NCI-H146 (cell line): ENCODE results near the gene ZDHHC14.
A peak's percentile ranks its signal among the peaks of the same experiment; 100 is the strongest.
"Not testable (repeated sequence)": the region's sequence is repeated elsewhere in the genome, so short reads cannot be mapped to it uniquely, and the experiment has no call there.

Experiments used
- DNase-seq: peaks from one replicate; lab custom pipeline; 2025; lab: John Stamatoyannopoulos, UW

The ZDHHC14 gene

DNA sequence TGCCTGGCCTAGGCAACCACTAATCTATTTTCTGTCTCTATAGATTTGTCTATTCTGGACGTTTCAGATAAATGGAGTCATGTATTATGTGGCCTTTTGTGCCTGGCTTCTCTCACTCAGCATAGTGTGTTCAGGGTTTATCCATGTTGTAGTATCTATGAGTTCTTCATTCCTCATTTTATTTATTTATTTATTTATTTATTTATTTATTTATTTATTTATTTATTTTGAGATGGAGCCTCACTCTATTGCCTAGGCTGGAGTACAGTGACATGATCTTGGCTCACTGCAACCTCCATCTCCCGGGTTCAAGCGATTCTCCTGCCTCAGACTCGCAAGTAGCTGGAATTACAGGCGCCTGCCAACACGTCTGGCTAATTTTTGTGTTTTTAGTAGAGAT, 86.3 kb downstream of the ZDHHC14 start:
- DNase-seq, result not testable (repeated sequence)

DNA sequence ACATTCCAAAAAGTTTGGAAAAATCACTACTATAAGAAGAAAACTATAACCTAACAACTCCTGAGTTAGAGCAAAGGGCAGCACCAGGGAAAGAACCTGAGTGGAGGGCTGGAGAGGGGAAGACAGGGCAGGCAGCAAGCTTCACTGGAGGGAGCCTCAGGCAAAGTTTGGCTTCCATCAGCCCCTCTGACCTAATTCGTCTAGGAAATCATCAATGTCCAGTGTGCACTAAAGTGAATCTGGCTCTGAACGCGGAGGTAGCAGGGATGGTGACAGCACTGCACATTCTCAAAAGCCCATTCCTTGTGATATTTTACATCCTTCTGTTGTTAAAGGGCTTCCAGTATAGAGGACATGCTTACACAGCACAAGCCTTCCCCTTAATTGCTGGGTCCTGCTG, 87.1 kb downstream of the ZDHHC14 start:
- no peak for DNase-seq

DNA sequence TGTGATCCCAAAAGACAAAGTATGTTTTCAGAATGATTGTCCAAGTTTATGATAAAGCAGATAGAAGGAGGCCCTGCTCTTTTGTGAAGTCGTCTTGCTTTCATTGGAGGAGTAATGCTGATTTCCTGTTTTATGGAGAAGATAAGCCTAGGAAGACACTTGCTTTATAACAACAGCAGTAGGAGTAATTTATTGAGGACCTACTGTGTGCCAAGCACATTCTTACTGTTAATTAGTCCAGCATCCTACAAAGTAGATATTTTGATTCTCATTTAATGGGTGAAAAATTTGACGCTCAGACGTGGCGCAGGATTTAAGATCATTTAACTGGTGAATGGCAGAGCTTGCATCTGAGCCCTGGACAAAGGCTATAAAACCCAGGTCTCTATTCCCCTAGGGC, 87.6 kb downstream of the ZDHHC14 start:
- DNase-seq, result no peak

DNA sequence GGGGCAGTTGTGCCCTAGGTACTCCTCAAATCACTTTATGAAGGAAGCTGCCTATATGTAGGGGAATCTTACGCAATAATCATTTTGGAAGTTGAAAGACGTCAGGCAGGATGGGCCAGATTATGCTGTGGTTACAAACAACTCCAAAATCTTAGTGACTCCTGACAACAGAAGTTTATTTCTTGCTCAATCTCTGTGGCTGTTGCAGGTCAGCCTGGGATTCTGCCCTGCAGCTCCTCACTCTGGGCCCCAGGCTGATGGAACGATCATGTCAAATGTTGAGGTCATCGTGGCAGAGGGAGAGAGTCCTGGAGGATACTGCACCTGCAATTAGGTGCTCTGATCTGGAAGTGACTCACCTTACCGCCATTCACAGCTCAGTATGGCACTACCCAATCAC, 88.4 kb downstream of the ZDHHC14 start:
- no peak for DNase-seq

DNA sequence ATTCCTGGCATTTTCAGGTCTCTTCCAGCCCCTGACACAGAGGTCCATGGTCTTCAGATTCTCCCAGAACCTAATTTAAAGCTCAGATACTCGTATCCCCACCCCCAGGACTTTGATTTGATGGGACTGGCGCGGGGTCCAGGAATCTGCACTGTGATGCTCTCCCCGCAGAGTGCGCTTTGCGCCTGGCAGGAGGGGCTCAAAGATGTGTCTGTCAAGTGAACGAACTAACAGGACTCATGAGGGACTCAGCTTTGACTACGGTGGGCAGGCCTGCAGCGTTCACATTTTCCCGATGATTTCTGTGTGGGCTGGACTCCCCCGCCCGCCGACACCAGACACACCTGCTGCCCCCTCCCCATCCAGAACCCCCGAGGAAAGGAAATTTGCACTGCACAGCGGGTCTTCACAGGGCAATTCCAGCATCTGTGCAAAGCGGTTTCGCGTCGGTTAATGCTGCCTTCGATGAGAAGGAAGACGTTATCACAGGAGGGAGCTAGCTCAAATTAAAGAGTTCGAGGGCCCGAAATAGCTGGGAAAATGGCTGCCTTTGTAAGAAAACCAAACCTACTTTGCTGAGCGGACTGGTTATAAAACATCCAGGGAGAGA, 90.2 kb downstream of the ZDHHC14 start:
- DNase-seq, result peak; percentile 29

DNA sequence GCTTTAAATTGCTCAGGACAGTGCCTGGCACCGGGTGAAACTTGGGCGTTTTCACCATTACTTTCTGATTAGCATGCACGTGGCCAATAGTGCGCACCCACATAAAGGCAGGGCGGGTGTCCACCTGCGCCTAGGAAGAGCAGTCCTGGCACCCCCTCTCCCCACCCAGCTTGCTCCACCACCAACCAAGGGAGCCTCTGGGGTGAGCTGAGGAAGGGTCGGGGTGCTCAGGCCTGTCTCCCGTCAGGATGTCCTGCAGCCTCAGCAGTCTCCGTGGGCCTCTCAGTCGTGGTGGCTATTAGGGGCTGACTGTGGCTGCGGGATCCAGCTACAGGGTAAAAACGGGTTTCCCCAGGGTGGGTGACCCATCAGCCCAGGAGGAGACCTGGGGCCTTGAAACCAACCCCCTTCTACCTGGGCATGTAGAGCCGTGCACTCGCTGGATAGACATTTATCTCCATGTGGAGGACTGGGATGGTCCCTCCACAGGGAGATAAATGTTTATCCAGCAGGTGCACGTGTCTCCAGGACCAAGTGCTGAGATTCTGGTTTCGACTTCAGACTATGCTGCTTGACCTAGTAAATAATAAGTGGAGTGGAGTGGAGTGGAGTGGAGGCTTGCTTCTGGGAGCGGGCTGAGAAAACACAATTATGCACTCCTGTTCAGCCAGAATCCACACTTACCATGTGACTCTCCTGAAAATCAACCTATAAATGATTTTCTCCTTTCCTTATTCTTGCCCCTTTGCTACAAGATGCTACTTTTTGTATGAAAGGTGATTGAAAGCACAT, 91.1 kb downstream of the ZDHHC14 start:
- DNase-seq, result no peak

DNA sequence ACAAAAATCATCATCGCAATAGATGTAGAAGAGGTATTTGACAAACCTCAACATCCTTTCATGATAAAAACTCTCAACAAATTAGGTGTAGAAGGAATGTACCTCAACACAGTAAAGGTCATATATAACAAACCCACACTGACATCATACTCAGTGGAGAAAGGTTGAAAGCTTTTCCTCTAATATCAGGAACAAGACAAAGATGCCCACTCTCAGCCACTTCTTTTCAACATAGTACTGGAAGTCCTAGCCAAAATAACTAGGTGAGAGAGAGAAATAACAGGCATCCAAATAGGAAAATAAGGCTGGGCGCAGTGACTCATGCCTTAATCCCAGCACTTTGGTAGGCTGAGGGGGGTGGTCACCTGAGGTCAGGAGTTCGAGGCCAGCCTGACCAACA, 95.8 kb downstream of the ZDHHC14 start:
- DNase-seq, result no peak

DNA sequence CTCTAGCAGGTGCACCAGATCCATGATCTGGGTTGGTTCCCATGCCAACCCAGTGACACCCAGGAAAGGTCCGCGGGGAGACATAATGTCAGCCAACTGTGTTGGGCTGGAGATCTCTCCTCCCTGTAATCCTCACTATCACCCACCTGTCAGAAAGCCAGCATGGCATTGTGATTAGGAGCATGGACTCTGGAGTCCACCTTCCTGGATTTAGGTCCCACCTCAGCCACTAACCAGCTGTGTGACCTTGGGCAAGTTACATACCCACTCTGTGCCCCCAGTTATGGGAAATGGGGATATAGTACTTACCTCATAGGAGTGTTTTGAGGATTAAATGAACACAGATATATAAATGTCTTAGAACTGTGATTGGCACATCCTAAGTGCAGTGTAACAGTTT, 97.9 kb downstream of the ZDHHC14 start:
- no peak for DNase-seq

DNA sequence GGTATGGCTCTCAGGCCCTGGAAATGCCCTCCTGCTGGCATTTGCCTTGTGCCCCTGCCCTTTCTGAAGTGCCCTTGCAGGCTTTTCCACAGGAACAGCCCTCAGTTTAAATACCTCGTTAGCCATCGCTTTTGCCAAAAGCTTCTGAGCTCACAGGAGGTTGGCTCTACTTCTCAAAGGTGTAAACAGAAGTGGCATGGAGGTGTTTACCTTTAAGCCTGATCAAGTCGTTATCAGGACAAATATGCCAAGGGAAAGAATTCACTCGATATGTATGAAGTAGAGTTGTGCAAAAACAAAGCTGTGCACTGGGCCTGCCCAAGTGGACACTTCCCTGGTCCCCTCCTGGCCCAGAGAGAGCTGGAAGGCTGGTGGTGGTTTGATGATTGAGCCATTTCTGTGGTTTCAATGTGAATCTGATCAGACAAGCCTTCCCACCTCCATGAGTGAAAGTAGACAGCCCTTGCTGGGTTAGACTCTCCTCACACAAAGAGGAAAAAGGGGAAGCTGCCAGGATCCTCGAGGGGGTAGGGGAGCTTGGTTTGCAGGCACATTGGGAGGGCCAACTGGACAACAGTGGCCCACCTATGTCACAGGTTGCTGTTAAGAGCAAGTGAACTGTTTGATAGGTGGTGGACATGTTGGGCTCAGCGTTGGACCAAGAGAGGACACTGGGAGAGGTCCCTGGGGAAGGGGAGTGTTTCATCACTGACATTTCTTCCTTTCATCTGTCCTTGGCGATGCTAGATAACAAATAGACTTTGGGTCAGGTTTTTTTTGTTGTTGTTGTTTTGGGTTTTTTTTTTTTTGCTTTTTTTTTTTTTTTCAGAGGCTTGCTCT, 98.7 kb downstream of the ZDHHC14 start:
- DNase-seq, result no peak

DNA sequence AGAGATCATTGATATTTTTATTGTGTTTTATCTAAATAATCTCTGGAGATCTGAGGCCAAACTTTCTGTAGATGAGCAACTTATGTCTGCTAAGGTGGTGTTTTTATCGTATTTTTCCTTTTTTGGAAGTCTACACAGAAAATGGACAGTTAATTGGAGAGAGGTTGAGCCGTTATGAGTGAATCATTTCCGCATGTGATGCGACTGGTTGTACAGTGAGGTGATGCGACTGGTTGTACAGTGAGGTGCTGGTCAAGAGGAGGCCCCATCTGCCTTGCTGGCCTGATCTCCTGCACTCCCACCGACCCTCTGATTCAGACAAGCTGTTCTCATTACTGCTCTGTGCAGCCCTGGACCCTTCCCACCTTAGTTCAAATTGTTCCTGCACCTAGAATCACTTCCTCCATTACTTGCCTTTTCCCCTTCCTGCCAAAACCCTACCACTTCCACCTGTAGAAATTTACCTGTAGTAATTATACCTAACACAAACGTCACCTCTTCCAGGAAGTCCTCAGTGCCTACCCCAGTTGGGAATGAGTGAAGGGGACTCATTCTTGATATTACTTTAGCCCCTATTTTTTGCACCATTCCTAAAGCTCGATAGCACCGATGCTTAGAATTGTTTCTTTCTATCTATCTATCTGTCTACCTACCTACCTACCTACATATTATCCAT, 100.3 kb downstream of the ZDHHC14 start:
- DNase-seq, result no peak

DNA sequence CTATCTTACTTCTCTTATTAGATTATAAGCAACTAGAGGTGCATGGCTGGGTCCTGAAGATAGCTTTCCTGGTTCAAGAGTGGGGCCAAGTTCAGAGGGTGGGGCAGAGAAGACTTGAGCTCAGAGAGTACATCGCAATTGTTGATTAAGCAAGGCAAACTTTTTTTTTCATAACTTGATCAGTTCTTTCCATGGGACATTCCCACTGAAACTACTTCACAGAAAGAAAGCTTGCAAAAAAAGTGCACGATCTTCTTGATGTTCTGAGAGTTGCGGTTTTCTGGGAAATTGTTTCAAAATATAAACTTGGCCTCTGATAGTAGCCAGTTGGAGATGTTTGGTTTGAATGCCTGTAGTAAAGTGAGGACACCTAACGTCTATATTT, 100.9 kb downstream of the ZDHHC14 start:
- DNase-seq, result no peak

DNA sequence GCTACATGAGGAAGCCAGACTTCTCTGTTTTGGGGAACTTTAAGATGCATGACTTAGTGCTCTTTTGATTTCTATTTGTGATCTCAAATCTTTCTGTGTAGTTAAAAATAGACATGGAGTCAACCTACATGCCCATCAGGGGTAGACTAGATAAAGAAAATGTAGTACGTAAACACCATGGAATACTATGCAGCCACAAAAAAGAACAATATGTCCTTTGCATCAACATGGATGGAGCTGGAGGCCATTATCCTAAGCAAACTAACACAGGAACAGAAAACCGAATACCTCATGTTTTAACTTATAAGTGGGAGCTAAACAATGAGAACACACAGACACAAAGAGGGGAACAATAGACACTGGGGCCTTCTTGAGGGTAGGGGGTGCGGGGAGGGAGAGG, 102.8 kb downstream of the ZDHHC14 start:
- DNase-seq, result no peak

DNA sequence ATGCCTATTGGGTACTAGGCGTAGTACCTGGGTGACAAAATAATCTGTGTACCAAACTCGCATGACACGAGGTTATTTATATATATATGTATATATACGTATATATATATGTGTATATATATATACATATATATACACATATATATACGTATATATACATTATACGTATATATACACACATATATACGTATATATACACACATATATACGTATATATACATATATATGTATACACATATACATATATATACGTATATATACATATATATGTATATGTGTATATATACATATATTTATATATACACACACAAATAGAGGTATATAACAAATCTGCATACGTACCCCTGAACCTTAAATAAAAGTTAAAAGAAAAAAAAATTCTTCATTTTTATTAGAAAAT, 103.2 kb downstream of the ZDHHC14 start:
- no peak for DNase-seq

DNA sequence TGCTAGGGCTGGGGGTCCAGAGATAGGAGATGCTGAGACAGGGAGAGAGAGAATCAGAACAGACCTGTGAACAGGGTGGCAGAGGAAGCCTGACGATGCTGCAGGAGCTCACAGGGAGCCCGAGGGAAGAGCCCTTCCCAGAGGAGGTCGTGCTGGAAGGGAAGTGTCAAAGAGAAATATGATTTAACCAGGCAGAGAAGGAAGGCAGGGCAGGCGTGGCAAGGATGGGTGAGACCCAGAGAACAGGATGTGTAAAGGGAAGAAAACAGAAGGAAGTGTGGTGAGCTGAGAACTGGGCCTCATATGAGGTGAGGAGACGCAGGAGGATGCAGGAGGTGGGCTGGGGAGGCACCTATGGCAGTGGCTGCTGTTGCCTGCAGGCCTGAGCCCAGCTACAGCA, 105.6 kb downstream of the ZDHHC14 start:
- no peak for DNase-seq

DNA sequence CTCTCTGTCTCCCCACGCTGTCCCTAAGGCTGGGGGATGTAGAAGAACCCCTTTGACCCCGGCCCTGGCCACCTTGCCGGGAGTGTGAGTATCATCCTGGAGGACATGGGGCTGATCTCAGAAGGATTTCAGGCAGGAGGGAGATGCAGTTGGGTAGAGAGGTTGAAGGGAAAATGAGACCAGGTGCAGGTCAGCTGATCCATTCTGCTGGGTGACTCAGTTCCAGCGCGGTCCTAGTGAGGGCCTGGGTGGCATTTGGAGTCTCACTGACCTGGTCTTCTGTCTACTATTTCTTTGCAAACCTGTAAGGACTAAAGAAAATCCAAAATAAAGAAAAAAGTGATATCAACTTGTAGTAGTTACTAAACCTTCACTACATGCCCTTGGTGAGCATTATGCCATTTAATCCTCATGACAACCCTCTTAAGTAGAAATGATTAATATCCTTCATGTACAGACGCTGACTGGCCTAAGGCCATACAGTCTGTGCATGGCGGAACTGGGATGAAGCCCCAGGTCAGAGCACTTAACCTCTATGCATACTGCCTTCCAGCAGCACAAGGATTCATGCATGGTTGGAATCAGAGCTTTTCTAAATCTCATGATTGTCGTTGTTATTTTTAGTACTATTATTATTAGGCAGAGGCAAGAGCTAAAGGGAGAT, 106.3 kb downstream of the ZDHHC14 start:
- no peak for DNase-seq

DNA sequence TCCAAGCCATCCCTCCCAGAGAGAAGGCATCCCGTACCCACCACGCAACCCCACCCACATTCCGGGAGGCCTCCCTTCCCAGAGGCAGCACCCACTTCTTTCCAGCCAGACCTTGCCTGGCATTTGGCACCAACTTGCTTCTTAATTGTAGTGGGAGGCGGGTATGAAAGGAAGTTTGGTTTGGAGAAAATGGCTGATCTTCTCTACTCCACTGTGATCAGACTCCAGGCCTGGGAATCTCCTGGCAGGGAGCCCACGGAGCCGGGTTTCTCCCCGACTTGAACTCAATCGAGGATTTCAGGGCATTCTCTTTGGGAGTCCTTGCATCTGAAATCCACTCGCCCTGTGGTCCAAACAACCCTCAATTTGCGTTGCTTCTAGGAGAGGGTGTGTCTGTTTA, 107.1 kb downstream of the ZDHHC14 start:
- no peak for DNase-seq

DNA sequence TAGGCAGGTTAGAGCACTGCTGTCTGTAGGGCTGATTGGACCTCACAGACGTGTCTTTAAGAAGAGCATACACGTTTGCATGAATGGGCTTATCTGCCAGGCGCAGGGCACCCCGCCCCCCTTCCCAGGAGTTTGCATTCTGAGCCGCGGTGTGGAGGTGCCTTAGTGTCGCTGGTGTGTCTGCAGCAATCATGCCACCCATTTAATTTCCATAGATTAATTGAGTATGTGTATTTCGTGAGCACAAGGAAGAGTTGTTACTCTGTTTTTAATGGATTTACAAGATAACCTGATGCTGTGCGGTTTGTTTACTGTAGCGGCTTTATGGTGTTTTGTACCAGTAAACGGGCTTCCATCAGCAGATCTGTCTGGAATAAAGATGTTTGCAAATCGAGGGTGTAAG, 107.7 kb downstream of the ZDHHC14 start:
- DNase-seq, result no peak

DNA sequence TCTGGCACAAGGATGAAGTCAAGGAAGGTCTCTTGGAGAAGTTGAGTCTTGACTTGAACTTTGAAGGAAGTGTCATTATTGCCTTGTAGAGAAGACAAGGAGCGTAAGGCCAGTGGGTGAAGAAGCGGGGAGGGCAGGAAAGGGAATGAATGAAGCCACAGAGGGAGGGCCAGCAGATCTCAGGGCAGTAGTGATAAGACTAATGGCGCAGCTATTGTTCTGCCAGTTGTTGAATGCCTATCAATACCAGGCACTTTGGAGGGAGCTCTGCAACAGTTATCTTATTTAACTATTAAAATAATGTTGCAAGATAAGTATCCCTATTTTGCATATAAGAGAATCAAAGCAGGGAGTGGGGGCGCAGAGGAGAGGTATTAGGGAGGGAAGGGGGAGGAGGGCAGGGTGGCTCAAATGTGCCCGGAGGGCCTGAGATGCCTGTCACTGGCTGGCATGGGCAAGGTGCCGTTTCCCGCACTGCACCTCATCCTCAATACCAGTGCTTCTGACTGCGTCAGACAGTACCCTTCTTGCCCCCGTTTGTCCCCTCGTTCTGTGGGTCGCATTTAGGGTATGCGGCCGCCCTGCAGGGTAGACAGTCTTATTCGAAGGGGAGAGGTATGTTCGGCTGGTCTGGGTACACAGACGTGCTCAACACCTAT, 109.8 kb downstream of the ZDHHC14 start:
- no peak for DNase-seq

DNA sequence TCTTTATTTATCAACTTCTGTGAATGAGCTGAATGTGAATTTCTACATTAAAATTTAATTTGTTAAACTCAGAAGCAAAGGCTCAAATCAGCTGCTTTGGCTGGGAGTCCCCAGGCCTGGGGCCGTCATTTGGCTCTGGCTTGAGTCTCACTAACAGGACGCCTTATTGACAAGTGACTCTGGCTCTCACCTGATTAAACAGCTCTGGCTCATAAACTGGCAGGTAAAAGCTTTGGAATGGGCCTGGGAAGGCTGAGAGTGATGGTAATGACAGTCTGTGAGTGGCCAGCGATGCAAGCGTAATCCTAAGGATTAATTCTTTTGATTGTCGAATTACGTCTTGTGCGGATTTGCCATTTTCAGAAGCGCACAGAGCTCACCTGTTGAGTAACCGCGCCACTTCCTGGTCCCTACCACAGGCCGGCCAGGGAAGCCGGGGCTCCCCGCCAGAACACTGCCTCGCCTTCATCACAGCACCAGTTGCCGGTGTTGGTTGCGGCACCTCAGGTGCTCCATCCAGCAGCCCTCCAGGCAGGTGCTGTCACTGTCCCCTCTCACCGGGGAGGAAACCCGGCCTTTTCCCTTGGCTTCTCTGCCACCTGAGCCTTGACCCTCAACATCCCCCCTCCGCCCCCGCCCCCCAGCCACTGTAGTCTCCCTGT, 110.7 kb downstream of the ZDHHC14 start:
- DNase-seq, result no peak

DNA sequence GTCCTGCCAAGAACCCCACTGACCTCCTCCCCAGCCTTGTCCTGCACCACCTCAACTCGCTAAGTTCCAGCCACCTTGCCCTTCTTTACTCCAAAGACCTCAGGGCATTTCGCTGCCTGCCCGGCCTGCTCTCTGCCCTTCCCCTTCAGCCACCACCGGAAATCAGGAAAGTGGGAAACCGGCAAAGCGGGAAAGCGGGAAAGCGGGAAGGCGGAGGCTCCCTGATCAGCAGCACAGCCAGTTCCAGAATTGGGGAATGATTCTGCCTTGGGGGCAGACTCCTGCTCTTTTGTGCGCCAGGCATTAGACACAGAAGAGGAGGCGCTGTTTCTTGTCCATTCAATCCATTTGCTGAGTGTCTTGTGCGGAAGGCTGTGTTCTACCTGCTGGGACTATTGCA, 111.3 kb downstream of the ZDHHC14 start:
- DNase-seq, result no peak

DNA sequence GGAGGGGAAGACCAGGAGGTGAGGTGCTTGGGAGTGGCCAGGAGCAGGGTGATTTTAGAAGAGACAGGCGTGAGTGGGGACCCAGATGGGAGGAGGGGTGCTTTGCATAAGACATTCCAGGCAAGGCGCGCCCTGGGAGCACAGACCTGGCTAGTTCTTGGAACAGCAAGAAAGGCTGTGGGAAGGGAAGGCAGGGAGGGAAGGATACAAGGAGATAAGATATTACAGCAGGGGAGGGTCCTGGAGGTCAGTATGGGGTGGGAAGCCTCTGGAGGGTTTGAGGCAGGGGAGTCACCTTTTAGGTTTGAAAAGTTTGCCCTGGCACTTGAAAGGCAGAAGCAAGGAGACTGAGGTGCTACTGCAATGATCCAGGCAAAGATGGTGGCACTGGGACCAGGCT, 111.8 kb downstream of the ZDHHC14 start:
- DNase-seq, result no peak
